GM12891 (cell line): ENCODE measurements around the gene REXO4.

Experiments used
- POLR2A ChIP-seq: IDR thresholded peaks from 2 replicates; pipeline ENCODE4 v1.6.1; 2011; ENCODE audit warnings: low read depth, low read length, control low read depth
- POLR2AphosphoS5 ChIP-seq: IDR thresholded peaks from 2 replicates; pipeline ENCODE4 v1.6.1; 2011; ENCODE audit warnings: low read depth, low read length, control low read depth

GRCh38 chr9:133379153-133380086 is 38.4 kb downstream of the REXO4 start:
- TF ChIP-seq POLR2AphosphoS5 (no peak), POLR2A (no peak)
